HFFc6 (cell line): ENCODE measurements around the gene BDH1. TPM values are rescaled to one million over a fixed set of nuclear protein-coding genes. Genes with fewer than 3 reads are reported as not detected.

ENCODE experiments used
- DNase-seq: peaks from one replicate; pipeline ENCODE4 v3.0.0-alpha.2; 2018
- H3K27ac Mint-ChIP-seq: 2 replicates; pipeline ENCODE4 v1.8.0; 2020; ENCODE audit warnings: mild to moderate bottlenecking, mixed read lengths
- H3K27me3 Mint-ChIP-seq: 2 replicates; pipeline ENCODE4 v1.8.0; 2021; ENCODE audit warnings: mild to moderate bottlenecking, moderate library complexity, mixed read lengths; ENCODE audit not compliant: insufficient read depth
- H3K36me3 Mint-ChIP-seq: 2 replicates; pipeline ENCODE4 v1.8.0; 2021; ENCODE audit warnings: low read depth, mixed read lengths
- H3K4me1 Mint-ChIP-seq: 2 replicates; pipeline ENCODE4 v1.8.0; 2020; ENCODE audit warnings: low read depth, mixed read lengths
- H3K4me3 Mint-ChIP-seq: 2 replicates; pipeline ENCODE4 v1.8.0; 2020; ENCODE audit warnings: mild to moderate bottlenecking, moderate library complexity, mixed read lengths
- H3K9me3 Mint-ChIP-seq: 2 replicates; pipeline ENCODE4 v1.8.0; 2020; ENCODE audit warnings: mild to moderate bottlenecking, mixed read lengths
- CTCF ChIP-seq: fragments of 200-600 bp; sonication (generic); IDR thresholded peaks from 2 replicates; pipeline ENCODE4 v1.5.0; 2021; ENCODE audit warnings: antibody characterized with exemption, mild to moderate bottlenecking
- total RNA-seq, 6 experiments: library from RNA; stranded (reverse); fragmentation: NEBNext Ultra II Directional; extraction: Animal tissue kit (Norgen Biotek cat#: 25700); gene quantifications; 2 replicates in 1 of 6; 3 replicates in 5 of 6; pipeline ENCODE4 v1.2.3, GENCODE V29; 2021

BDH1 gene
- total RNA-seq, 6 experiments from 2014 or later: 0.87 to 1.5 (median 1.2) TPM

- Mint-ChIP-seq H3K27me3 (peaks cover 19% of the 10 kb centered on the region), H3K4me1 (no peaks in the 10 kb centered on the region; the same call in 1 of the 2 replicates), H3K36me3 (no peaks in the 10 kb centered on the region), H3K9me3 (no peaks in the 10 kb centered on the region), H3K4me3 (no peak overlapping the region), H3K27ac (no peak overlapping the region)
- no peak for DNase-seq
- TF ChIP-seq CTCF: no peak
Measured at GRCh38 chr3:197523526-197523925, 32.2 kb downstream of the BDH1 start.

GRCh38 chr3:197522881-197523441 is 32.8 kb downstream of the BDH1 start:
- H3K27me3 Mint-ChIP-seq: peaks cover 16% of the 10 kb centered on the region
- DNase-seq: no peak
- H3K27ac Mint-ChIP-seq: no peak overlapping the region
- H3K36me3 Mint-ChIP-seq: no peaks in the 10 kb centered on the region
- no peaks in the 10 kb centered on the region; the same call in 1 of the 2 replicates for H3K4me1 Mint-ChIP-seq
- TF ChIP-seq CTCF: no peak
- H3K4me3 Mint-ChIP-seq: no peak overlapping the region
- H3K9me3 Mint-ChIP-seq: no peaks in the 10 kb centered on the region

- DNase-seq: no peak
- H3K27me3 Mint-ChIP-seq: peaks cover 10% of the 10 kb centered on the region
- TF ChIP-seq CTCF: no peak
- H3K4me1 Mint-ChIP-seq: no peaks in the 10 kb centered on the region
- H3K9me3 Mint-ChIP-seq: no peaks in the 10 kb centered on the region
- H3K36me3 Mint-ChIP-seq: no peaks in the 10 kb centered on the region
- H3K4me3 Mint-ChIP-seq: no peak overlapping the region
- H3K27ac Mint-ChIP-seq: no peak overlapping the region
Measured at GRCh38 chr3:197522183-197522715, 33.5 kb downstream of the BDH1 start.

DNA sequence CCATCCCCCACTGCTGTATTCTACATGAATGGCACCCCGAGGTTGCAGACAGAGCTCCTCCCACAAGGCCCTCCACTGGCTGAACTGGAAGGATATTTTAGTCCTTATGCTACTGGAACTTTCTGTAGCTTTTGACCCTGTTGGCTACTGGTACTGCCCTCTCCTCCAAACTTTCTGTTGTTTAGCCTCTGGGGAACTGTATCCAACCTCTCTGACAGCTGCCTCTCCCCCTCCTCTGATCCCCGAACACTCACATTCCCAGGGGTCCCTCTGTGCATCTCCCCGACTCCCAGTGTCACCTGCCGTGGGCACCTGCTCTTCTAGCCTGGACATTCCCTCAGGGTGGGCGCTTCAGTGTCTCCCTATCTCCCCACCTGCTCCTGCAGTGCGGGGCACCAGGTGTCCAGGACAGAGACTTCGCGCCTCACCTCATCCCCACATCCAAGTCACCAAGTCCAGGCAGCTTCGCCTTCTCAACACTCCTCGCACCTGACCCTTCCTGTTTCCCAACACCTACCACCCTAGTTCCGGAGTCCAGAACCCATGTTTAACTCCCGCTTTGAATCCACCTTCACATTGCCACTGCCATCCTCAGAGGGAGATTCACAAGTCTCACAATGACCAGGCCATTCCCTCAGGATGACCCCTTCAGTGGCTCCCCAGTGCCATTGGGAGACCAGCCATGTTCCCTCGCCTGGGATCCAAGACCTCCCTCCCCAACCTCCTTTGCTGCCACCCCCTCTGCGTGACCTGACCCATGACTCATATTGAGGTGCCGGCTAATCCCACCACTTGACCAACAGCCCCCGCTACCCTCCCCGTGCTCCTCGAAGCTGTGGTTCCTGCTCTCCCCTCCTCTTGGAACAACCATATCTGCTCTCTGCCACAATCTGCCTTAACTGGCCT is 34.2 kb downstream of the BDH1 start:
- peaks cover 8% of the 10 kb centered on the region for H3K27me3 Mint-ChIP-seq
- H3K27ac Mint-ChIP-seq: peak overlapping the region; percentile 24; the same call in 1 of the 2 replicates
- H3K36me3 Mint-ChIP-seq: no peaks in the 10 kb centered on the region
- TF ChIP-seq CTCF: no peak
- no peak for DNase-seq
- no peak overlapping the region for H3K4me3 Mint-ChIP-seq
- no peaks in the 10 kb centered on the region for H3K9me3 Mint-ChIP-seq
- H3K4me1 Mint-ChIP-seq: peaks cover 7% of the 10 kb centered on the region

GRCh38 chr3:197520311-197521276 is 35.2 kb downstream of the BDH1 start:
- H3K27me3 Mint-ChIP-seq: peaks cover 9% of the 10 kb centered on the region
- no peaks in the 10 kb centered on the region for H3K36me3 Mint-ChIP-seq
- H3K4me1 Mint-ChIP-seq: peaks cover 15% of the 10 kb centered on the region
- H3K4me3 Mint-ChIP-seq: no peak overlapping the region
- no peaks in the 10 kb centered on the region for H3K9me3 Mint-ChIP-seq
- TF ChIP-seq CTCF: no peak
- H3K27ac Mint-ChIP-seq: peak overlapping the region; percentile 24; the same call in 1 of the 2 replicates
- DNase-seq: peak; percentile 51
